NT2/D1 (cell line): Measurements from ENCODE around the gene CYP1A2.
A peak's percentile ranks its signal among the peaks of the same experiment; 100 is the strongest.

Experiments used
- DNase-seq: peaks from one replicate; pipeline ENCODE4 v3.0.0-alpha.2; 2011; ENCODE audit warnings: low read depth, low spot score
- H3K27me3 ChIP-seq: 2 replicates; pipeline ENCODE4 v1.6.0; 2011; ENCODE audit warnings: mild to moderate bottlenecking; ENCODE audit not compliant: insufficient read length, insufficient read depth
- H3K36me3 ChIP-seq: 2 replicates; pipeline ENCODE4 v1.6.1; 2011; ENCODE audit warnings: mild to moderate bottlenecking, low read length, mixed read lengths; ENCODE audit not compliant: insufficient read depth, insufficient read length
- H3K4me1 ChIP-seq: 2 replicates; pipeline ENCODE4 v1.5.1; 2011; ENCODE audit not compliant: insufficient read depth, insufficient read length
- H3K4me3 ChIP-seq: 2 replicates; pipeline ENCODE4 v1.5.1; 2011; ENCODE audit warnings: low read depth; ENCODE audit not compliant: insufficient read length
- H3K9ac ChIP-seq: 2 replicates; pipeline ENCODE4 v1.6.0; 2011; ENCODE audit warnings: low read depth; ENCODE audit not compliant: insufficient read length
- H3K9me3 ChIP-seq: 2 replicates; pipeline ENCODE4 v1.5.1; 2011; ENCODE audit warnings: mild to moderate bottlenecking, low read length; ENCODE audit not compliant: insufficient read depth
- SUZ12 ChIP-seq: IDR thresholded peaks from 2 replicates; pipeline ENCODE4 v1.6.1; 2011; ENCODE audit not compliant: insufficient read length, insufficient read depth; ENCODE audit errors: extremely low read depth
- YY1 ChIP-seq: IDR thresholded peaks from 2 replicates; pipeline ENCODE4 v1.6.1; 2011; ENCODE audit not compliant: insufficient read length, insufficient read depth
- ZNF274 ChIP-seq: IDR thresholded peaks from 2 replicates; pipeline ENCODE4 v1.6.1; 2011; ENCODE audit warnings: mild to moderate bottlenecking, low read depth, low read length

The CYP1A2 gene

GRCh38 chr15:74767167-74768098 lies 18.8 kb downstream of the CYP1A2 start:
- DNase-seq = no peak
- H3K9ac ChIP-seq = peak overlapping the region; percentile 13
- no peak overlapping the region for H3K4me3 ChIP-seq
- no peak for TF ChIP-seq SUZ12
- no peak for TF ChIP-seq ZNF274
- TF ChIP-seq YY1 = no peak
- H3K27me3 ChIP-seq = peaks cover 5% of the 10 kb centered on the region
- peaks cover 31% of the 10 kb centered on the region for H3K4me1 ChIP-seq
- H3K9me3 ChIP-seq = no peaks in the 10 kb centered on the region
- no peaks in the 10 kb centered on the region for H3K36me3 ChIP-seq

DNA sequence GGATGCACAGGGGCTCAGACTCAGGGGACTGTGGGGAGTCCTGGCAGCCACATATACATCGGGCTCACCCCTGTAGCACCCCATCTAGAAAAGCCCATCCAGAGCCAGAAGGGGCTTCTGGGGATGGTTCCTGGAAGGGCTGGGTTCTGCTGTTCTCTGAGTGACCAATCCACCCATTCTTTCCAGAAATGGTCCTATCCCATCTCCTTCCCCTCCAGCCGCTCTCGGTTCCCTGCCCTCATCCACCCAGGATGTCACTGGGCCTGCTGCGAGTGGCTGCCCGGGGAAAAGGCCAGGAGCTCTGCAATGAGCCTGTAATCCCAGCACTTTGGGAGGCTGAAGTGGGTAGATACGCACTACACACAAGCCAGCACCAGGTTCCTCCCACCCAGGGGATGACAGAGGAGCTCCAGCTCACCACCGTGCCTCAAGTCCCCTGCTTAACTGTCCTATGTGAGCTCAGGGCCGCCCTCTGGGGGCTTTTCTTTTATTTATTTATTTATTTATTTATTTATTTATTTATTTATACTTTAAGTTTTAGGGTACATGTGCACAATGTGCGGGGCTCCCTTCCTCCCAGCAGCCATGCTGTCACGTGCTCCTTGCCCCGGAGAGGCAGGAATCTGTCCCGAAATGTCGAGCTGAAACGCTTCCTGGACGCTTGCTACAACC lies 19.6 kb downstream of the CYP1A2 start:
- Histone ChIP-seq H3K9me3 (no peaks in the 10 kb centered on the region), H3K4me3 (no peak overlapping the region), H3K4me1 (peaks cover 34% of the 10 kb centered on the region), H3K9ac (peak overlapping the region; percentile 13), H3K36me3 (no peaks in the 10 kb centered on the region), H3K27me3 (peaks cover 5% of the 10 kb centered on the region)
- DNase-seq = no peak
- TF ChIP-seq YY1 (no peak), ZNF274 (no peak), SUZ12 (no peak)

DNA sequence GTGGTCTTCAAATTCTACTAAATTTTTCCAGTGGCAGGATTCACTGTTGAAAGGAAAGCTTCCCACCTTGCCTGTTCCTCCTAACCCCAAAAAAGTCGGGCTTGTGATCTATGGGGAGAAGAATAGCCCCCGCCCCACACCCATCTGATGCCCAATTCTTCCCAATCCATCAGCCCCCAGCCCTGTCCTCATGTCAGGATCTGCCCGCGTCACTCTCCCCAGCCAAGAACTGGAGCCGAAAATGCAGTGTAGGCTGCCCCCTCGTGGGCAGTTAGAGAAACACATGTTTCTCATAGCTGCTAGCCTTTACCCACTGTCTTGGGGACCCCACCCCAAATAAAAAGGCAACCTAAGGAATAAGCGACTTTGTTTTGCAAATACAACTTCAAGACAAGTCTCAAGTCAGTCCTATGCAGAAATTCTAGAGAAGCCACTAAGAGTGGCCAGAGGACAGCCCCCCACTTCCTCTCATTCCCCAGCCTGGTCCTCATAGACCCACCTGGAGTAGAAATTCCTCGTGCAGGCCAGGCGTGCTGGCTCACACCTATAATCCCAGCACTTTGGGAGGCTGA lies 20.2 kb downstream of the CYP1A2 start:
- no peak for DNase-seq
- no peaks in the 10 kb centered on the region for H3K36me3 ChIP-seq
- peaks cover 31% of the 10 kb centered on the region for H3K4me1 ChIP-seq
- no peaks in the 10 kb centered on the region for H3K9me3 ChIP-seq
- no peak for TF ChIP-seq YY1
- TF ChIP-seq ZNF274 = no peak
- no peak for TF ChIP-seq SUZ12
- H3K27me3 ChIP-seq = peaks cover 5% of the 10 kb centered on the region
- no peak overlapping the region for H3K4me3 ChIP-seq
- H3K9ac ChIP-seq = no peak overlapping the region

GRCh38 chr15:74769463-74770025 lies 20.9 kb downstream of the CYP1A2 start:
- Histone ChIP-seq H3K9ac (peak overlapping the region; percentile 13), H3K4me3 (no peak overlapping the region), H3K9me3 (no peaks in the 10 kb centered on the region), H3K4me1 (peaks cover 31% of the 10 kb centered on the region), H3K36me3 (no peaks in the 10 kb centered on the region), H3K27me3 (peaks cover 5% of the 10 kb centered on the region)
- TF ChIP-seq ZNF274 = no peak
- no peak for TF ChIP-seq YY1
- TF ChIP-seq SUZ12 = no peak
- no peak for DNase-seq

DNA sequence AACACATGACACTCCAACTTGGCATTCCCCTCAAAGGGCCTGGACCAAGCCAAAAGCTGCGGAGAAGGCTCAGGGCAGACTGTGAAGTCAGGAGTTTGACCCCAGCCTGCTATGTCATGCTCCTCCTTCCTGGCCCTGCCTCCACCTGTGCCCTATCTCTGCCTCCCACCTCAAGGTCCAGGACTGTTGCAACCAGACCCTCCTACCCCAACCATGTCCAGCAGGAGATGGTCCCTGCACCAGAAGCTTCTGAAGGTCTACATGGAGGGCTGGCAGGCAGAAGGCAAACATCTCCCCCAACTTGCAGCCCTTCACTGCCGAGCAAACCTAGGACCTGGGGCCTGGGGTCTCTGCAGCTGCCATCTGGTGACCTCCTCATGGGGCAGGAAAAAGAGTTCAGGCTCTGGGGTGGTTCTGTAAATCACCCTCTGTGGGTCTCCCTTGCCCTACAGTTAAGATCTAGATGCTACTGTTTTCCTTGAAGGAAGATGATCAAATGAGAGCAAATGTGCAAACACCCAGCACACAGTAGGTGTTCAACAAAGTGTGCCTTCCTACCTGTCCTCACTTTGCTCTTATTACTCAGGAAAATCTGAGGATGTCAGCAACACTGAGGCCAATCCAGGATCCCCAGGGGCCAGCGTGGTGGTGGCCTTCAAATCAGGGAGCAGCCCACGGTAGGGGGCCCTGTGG lies 21.7 kb downstream of the CYP1A2 start:
- H3K36me3 ChIP-seq = no peaks in the 10 kb centered on the region
- TF ChIP-seq SUZ12 (no peak), ZNF274 (no peak), YY1 (no peak)
- peak overlapping the region; percentile 51 for H3K9ac ChIP-seq
- H3K4me3 ChIP-seq = no peak overlapping the region
- peaks cover 5% of the 10 kb centered on the region for H3K27me3 ChIP-seq
- H3K4me1 ChIP-seq = peaks cover 34% of the 10 kb centered on the region
- DNase-seq = no peak
- no peaks in the 10 kb centered on the region for H3K9me3 ChIP-seq

- H3K4me1 ChIP-seq = peaks cover 41% of the 10 kb centered on the region
- no peak for DNase-seq
- H3K36me3 ChIP-seq = no peaks in the 10 kb centered on the region
- no peak overlapping the region for H3K4me3 ChIP-seq
- TF ChIP-seq ZNF274 (no peak), SUZ12 (no peak), YY1 (no peak)
- peak overlapping the region; percentile 16 for H3K9ac ChIP-seq
- peaks cover 5% of the 10 kb centered on the region for H3K27me3 ChIP-seq
- H3K9me3 ChIP-seq = no peaks in the 10 kb centered on the region
Observed at GRCh38 chr15:74773329-74773728, 24.7 kb downstream of the CYP1A2 start.
